ENCODE measurements around the gene SCLY.

DNA sequence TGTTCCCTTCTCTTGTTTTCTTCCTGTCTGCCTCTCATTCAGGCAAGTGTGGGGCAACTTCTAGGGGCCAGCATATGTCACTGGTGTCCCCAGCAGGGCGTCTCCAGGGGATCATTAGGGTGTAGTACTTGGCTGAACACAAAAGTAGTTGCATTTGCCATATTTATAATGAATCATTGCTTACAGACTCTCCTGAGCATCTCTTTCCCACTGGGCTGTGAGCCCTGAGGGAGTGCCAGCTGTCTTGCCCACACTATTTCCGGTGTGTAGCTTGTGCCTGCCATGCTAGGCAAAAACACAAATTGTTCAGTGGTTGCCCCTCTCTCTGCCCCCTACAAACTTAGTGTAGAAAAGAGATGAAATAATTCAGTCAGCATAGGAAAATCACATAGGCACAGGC lies 40.8 kb upstream of the SCLY start:
- TF ChIP-seq, protein P1, sequence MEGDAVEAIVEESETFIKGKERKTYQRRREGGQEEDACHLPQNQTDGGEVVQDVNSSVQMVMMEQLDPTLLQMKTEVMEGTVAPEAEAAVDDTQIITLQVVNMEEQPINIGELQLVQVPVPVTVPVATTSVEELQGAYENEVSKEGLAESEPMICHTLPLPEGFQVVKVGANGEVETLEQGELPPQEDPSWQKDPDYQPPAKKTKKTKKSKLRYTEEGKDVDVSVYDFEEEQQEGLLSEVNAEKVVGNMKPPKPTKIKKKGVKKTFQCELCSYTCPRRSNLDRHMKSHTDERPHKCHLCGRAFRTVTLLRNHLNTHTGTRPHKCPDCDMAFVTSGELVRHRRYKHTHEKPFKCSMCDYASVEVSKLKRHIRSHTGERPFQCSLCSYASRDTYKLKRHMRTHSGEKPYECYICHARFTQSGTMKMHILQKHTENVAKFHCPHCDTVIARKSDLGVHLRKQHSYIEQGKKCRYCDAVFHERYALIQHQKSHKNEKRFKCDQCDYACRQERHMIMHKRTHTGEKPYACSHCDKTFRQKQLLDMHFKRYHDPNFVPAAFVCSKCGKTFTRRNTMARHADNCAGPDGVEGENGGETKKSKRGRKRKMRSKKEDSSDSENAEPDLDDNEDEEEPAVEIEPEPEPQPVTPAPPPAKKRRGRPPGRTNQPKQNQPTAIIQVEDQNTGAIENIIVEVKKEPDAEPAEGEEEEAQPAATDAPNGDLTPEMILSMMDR (IDR thresholded peaks at IDR 0.05), result no peak
- no peak for TF ChIP-seq ZFX (IDR thresholded peaks at IDR 0.05; ENCODE audit: borderline replicate concordance)
